GM19397 (cell line): ENCODE data around the gene SRPK3.
"Not testable (repeated sequence)": the region's sequence is repeated elsewhere in the genome, so short reads cannot be mapped to it uniquely, and the experiment has no call there.

Experiments used
- ATAC-seq: cut with Tn5 transposase; IDR thresholded peaks from one replicate; pipeline ENCODE4 v1.9.1; 2021; ENCODE audit warnings: mild to moderate bottlenecking, moderate library complexity; ENCODE audit not compliant: unreplicated experiment

SRPK3 gene

DNA sequence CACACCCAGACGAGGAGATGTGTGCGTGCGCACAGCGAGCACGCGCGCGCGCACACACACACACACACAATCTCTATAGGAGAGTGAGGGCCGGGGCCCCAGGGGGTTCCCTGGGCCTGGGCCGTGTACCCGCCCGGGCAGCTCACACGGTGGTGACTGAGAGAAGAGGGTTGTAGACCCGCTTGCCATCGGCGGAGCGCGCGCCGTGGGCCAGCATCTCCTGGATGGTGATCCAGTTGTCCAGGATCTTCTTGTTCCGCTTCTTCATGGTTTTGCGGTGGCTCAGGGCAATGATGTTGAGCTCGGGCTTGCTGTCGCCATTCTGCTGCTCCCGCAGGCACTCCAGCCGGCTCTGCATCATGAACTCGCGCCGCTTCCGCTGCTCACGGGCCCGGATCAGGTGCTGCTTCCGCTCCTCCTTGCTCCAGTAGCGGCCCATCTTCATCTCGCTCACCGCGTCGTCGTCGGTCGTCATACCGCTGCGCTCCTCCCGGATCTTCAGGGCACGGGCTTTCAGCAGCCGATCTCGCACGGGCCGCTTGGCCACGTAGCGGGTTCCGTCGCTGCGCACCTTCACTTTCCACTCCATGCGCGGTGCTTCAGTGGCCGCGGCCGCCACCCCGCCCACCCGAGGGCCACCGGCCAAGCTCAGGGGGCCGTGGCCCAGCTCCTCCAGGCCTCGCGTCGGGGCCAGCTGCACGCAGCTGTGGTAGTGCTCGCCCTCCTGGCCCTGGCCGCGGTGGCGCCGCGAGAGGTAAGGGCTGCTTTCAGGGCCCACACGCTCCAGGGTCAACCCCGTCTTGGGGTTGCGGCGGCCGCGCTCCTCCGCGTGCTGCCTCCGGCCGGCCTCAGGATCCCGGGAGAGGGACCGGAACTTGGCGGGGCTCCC is 22.6 kb downstream of the SRPK3 start:
- no peak for ATAC-seq

DNA sequence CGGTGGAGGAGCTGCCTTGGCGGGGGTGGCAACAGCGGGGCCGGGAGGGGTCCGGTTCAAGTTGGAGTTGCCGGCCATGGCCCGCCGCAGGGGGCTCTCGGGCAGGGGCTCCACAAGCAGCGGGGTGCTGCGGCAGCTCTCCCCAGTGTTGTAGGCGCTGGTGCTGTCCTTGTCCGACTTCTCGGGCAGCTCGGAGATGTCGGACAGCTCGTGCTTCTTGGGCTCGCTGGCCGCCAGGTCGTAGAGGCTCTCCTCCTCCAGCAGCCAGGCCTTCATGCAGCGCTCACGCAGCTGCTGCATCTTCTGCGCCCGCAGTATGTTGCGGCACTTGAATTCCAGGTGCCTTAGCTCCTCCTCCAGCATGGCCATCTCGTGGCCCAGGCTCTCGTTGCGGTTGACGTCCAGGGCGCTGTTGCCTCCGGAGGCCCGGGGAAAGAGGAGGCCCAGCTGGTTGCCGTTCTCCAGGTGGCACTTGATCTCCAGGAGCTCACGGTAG is 23.3 kb downstream of the SRPK3 start:
- ATAC-seq = no peak

GRCh38 chrX:153804621-153805020 is 23.8 kb downstream of the SRPK3 start:
- ATAC-seq = no peak

GRCh38 chrX:153805436-153805835 is 24.6 kb downstream of the SRPK3 start:
- ATAC-seq = no peak

DNA sequence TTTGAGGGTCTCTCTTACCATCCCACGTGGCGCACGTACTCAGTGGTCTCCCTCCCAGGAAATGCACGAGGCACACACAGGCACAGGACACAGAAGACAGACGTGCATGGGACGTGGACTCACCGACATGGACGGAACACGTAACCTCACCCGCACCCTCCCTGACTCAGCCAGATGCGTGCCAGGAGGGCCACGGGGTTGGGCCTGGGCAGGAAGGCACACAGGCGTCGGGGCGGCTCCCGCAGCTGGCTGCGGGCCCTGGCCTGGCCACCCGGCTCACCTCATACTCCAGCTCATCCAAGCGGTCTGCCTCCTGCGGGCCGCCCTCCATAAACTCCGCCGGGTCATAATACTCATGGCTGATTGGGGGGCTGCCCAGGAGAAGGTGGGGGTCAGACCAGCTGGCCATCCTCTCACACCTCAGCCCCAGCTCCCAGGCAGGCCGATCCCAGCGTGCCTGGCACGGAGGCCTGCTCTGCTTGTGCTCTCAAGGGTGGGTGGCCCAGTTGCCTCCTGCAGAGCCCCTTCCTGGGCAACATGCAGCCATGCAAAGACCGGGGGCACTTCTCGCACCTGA is 26.2 kb downstream of the SRPK3 start:
- ATAC-seq = no peak

DNA sequence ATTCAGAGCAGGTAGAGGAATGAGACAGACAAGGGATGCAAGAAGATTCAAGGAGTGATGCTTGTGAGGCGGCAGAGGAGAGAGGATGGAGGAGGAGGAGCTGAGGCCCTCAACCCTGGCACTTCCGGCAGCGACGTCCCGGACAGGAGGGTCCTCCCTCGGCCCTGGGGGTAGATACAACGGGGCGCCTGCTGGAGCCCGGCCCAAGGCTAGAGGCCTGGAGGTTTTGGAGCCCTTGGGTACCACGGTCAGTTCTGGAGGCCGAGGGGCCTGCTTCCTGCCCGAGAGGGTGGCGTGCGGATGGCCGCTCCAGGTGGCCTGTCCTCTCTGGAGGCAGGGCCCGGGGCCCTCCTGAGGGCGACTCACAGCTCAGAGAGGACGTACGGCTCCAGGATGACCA is 27.1 kb downstream of the SRPK3 start:
- no peak for ATAC-seq

- ATAC-seq = no peak
Observed at GRCh38 chrX:153812220-153812619, 31.4 kb downstream of the SRPK3 start.

GRCh38 chrX:153813161-153813560 is 32.3 kb downstream of the SRPK3 start:
- ATAC-seq = no peak

DNA sequence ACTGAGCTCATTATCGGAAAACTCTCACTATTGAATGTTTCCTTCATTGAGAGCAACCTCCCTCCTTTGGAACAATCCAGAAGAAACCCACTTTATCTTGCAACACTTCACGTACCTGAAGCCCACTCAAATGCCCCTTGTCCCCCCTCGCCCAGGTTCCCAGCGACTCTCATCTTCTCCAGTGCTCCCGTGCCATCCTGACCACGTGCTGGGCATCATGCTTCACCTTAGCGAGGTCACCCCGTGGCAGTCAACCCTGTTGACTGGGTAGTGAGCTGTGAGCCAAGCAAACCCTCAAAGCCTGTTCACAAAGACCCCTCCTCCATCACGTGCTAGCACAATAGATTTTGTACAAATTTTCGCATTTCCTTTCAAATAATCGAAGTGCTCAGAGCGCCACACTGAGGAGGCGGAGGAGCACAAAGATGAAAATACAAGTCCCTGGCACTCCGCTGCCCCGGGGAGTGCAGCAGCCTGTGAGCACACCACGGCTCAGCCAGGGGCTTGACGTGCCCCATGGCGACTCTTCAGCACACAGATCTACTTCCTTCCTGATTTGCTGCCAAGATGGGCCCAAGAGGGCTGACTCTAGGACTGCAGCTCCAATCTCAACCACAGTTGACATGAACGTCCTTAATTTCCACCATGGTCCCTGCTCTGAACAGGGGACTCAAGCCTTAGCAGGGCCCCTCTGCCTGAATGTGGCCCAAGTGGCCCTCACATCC is 33.9 kb downstream of the SRPK3 start:
- ATAC-seq = no peak

- no peak for ATAC-seq
Observed at GRCh38 chrX:153816831-153817690, 36.2 kb downstream of the SRPK3 start.

DNA sequence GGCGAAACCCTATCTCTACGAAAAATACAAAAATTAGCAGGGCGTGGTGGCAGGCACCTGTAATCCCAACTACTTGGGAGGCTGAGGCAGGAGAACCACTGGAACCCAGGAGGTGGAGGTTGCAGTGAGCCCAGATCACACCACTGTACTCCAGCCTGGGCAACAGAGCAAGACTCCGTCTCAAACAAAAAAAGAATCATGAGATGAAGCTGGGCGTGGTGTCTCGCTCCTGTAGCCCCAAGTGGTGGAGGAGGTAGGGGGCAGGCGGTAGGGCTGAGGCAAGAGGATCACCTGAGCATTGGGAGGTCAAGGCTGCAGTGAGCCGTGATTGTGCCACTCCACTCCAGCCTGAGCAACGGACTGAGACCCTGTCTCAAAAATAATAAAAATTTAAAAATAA is 37.2 kb downstream of the SRPK3 start:
- not testable (repeated sequence) for ATAC-seq

DNA sequence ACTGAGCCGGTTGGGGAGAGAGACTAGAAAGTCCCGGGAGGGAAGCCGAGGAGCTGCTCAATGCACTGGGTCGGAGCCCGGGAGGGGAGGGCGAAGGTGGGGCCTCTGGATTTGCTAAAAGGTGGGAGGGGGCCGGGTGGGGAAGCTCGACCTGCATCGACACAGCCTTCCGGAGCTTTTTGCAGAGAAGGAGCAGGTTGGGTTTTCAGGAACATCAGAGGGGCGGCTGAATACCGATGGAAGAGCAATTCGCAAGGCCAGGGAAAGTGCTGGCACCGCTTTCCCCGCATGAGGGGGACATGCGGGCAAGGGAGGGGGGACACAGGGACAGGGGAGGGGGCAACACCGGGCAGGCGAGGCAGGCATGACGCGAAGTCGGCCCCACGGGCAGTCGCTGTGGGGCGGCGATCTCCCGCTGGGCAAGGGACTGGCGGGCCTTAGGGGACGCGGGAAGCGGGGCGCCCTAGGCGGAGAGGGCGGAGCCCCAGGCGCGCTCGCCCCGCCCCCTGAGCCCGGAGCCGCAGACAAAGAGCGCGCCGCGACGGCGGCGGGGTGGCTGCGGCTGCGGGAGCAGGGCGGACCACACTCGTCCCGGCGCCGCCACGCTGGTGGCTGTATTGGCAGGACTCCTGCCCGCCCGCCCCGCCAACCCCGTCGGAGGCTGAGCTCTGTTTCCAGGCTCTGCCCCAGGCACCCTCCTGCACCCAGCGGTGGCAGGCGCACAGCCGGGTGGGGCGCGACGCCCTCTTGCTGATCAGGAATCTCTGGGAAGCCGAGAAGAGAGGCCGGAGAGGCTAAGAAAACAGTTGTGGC is 37.9 kb downstream of the SRPK3 start:
- no peak for ATAC-seq

GRCh38 chrX:153819384-153820040 is 38.7 kb downstream of the SRPK3 start:
- ATAC-seq = no peak

GRCh38 chrX:153820601-153821000 is 39.8 kb downstream of the SRPK3 start:
- ATAC-seq = no peak

DNA sequence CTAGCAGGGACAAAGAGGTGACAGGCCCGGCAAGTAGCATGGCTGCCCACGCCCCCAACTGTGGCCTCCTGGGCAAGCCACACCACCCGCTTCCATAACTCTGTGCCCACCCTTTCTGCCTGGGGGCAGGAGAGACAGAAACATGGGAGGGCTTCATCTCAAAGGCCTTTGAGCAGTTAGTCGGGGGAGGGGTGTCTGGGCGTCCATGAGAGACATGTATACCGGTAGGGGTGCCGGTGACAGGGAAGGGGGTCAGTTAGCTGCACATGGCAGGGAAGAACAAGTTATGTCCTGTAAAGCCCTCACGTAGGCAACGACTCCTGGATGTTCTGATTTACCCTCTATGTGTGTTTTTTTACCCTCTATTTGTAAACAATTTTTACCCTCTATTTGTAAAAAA is 40.2 kb downstream of the SRPK3 start:
- no peak for ATAC-seq

DNA sequence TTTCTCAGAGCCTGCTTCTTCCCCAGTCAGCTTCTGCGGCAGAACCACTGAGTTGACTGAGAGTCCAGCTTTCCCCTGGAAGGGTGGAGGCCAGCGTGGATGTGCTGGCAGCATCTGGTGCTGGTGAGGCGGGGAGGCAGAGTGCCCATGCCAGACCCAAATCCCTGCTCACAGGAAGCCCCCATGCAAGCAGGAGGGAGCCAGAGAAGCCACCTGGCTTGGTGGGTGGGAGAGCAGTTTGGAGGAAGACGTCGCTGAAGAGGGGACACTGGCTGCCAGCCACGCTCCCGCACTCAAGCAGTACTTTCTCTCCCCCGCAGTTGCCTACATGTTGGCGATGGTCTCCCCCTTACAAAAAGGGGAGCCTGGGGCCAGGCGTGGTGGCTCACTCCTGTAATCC is 43.5 kb downstream of the SRPK3 start:
- no peak for ATAC-seq

- no peak for ATAC-seq
Observed at GRCh38 chrX:153825042-153825441, 44.2 kb downstream of the SRPK3 start.

DNA sequence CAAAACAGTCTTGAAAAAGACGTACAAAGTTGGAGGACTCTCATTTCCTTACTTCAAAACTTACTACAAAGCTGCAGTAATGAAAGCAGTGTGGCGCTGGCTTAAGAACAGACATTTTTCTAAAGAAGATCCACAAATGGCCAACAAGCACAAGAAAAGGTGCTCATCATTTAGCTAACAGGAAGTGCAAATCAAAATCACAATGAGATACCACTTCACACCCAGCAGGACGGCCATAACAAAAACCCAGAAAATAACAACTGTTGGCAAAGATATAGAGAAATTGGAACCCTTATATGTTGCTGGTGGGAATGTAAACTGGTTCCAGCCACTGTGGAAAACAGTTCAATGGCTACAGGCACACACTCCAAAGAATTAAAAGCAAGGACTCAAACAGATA is 46.2 kb downstream of the SRPK3 start:
- ATAC-seq = no peak

- ATAC-seq = no peak
Observed at GRCh38 chrX:153827903-153828302, 47.1 kb downstream of the SRPK3 start.
